K562 (cell line): Measurements from ENCODE around the gene UNC5B. TPM values are rescaled to one million over a fixed set of nuclear protein-coding genes. Genes with fewer than 3 reads are reported as not detected.

Source experiments
- ATAC-seq: fragments of 200-7000 bp; cut with Tn5 transposase; 3 replicates; pipeline ENCODE4 v1.9.1; 2020; ENCODE audit warnings: moderate library complexity
- BruUV-seq: library from RNA; stranded (reverse); fragments of 400-500 nt; replicated peaks from 2 replicates; lab custom pipeline; 2021; lab: Mats Ljungman, UMichigan
- CTCF ChIA-PET: fragments of 300-600 bp; formaldehyde crosslinking; extraction: SDS; loops from one replicate; lab custom pipeline; 2021; ENCODE audit warnings: low intra/inter-chr PET ratio; lab: Yijun Ruan, JAX
- POLR2A ChIA-PET: fragments of 300-600, 350-650 bp; sonication (Branson Sonifier 250); formaldehyde crosslinking; extraction: SDS; loops from one replicate; lab custom pipeline; 2021; ENCODE audit warnings: antibody characterized with exemption, inconsistent platforms; lab: Yijun Ruan, JAX
- DNase-seq, 4 experiments: peaks; one replicate each; pipeline versions ENCODE4 v3.0.0 to v3.0.0-alpha.2; 2011 to 2018; ENCODE audit warnings: low spot score in 3 of 4, mixed read lengths in 3 of 4; ENCODE audit errors: extremely low read depth in 1 of 4
- FAIRE-seq: peaks from 2 replicates; lab custom pipeline; 2011; peaks lifted over from hg19 to GRCh38; lab: Jason Lieb, UNC
- H2AFZ ChIP-seq: 2 replicates; pipeline ENCODE4 v1.6.0; 2011; ENCODE audit warnings: low read depth, low read length, control low read depth, inconsistent platforms
- H3K27ac ChIP-seq: fragments of 200-600 bp; 3 replicates; pipeline ENCODE4 v1.8.0; 2011; ENCODE audit warnings: low read depth, mild to moderate bottlenecking, control low read depth, inconsistent platforms, low read length, moderate library complexity, mixed read lengths; ENCODE audit errors: extremely low read depth
- H3K27me3 ChIP-seq, 2 experiments: fragments of 300-600 bp in 1 of 2; 2 replicates in 1 of 2; 3 replicates in 1 of 2; pipeline versions ENCODE4 v1.6.0 to v1.8.0; 2011; ENCODE audit warnings: inconsistent platforms in 2 of 2, low read length in 2 of 2, mild to moderate bottlenecking in 1 of 2, mixed read lengths in 1 of 2, moderate library complexity in 1 of 2; ENCODE audit not compliant: control insufficient read depth in 2 of 2, insufficient read depth in 2 of 2
- H3K36me3 ChIP-seq: fragments of 300-600 bp; 3 replicates; pipeline ENCODE4 v1.8.0; 2011; ENCODE audit warnings: mild to moderate bottlenecking, low read length, inconsistent platforms; ENCODE audit not compliant: control insufficient read depth, insufficient read depth
- H3K4me1 ChIP-seq, 2 experiments: fragments of 200-600 bp in 1 of 2; replicated peaks in 1 of 2; 2 replicates in 1 of 2; 3 replicates in 1 of 2; pipeline versions ENCODE4 v1.5.1 to v1.8.0; 2011; ENCODE audit warnings: inconsistent platforms in 2 of 2, low read length in 2 of 2, mild to moderate bottlenecking in 1 of 2, mixed read lengths in 1 of 2, moderate library complexity in 1 of 2; ENCODE audit not compliant: control insufficient read depth in 2 of 2, insufficient read depth in 2 of 2
- H3K4me2 ChIP-seq: 2 replicates; pipeline ENCODE4 v1.6.1; 2011; ENCODE audit warnings: low read length, control low read depth, inconsistent platforms, mixed read lengths; ENCODE audit not compliant: insufficient read depth
- H3K4me3 ChIP-seq: fragments of 200-600 bp; sonication (generic), shearing (Covaris generic); 2 replicates; pipeline ENCODE4 v1.5.1; 2016; ENCODE audit warnings: control low read depth, inconsistent platforms
- H3K79me2 ChIP-seq: fragments of 200-600 bp; 3 replicates; pipeline ENCODE4 v1.8.0; 2011; ENCODE audit warnings: low read length, inconsistent platforms; ENCODE audit not compliant: control insufficient read depth, insufficient read depth
- H3K9ac ChIP-seq, 2 experiments: 2 replicates each; pipeline versions ENCODE4 v1.6.0 to v1.6.1; 2011; ENCODE audit warnings: low read depth in 2 of 2, low read length in 2 of 2, control low read depth in 1 of 2, inconsistent platforms in 1 of 2, mild to moderate bottlenecking in 1 of 2, mixed read lengths in 1 of 2; ENCODE audit not compliant: insufficient read depth in 1 of 2
- H3K9me1 ChIP-seq: one replicate; pipeline ENCODE4 v1.6.0; 2011; ENCODE audit warnings: inconsistent platforms, mild to moderate bottlenecking, low read length, moderate library complexity; ENCODE audit not compliant: control insufficient read depth, insufficient read depth
- H3K9me3 ChIP-seq: replicated peaks from 2 replicates; pipeline ENCODE4 v1.5.1; 2011; ENCODE audit warnings: low read depth, low read length, inconsistent platforms; ENCODE audit not compliant: control insufficient read depth, insufficient read depth
- H4K20me1 ChIP-seq: replicated peaks from 2 replicates; pipeline ENCODE4 v1.6.1; 2011; ENCODE audit warnings: low read length, inconsistent platforms, mixed read lengths; ENCODE audit not compliant: control insufficient read depth, insufficient read depth
- FOXJ3 ChIP-seq: sonication (generic); formaldehyde crosslinking; IDR thresholded peaks from 2 replicates; pipeline ENCODE4 v1.4.0; 2020; ENCODE audit warnings: mild to moderate bottlenecking, missing genetic modification reagents
- HOMEZ ChIP-seq: fragments of 250-450 bp; sonication (Bioruptor Pico); IDR thresholded peaks from 2 replicates; pipeline ENCODE4 v1.4.0; 2020; ENCODE audit warnings: mild to moderate bottlenecking, moderate library complexity
- KAT8 ChIP-seq: fragments of 450-650 bp; IDR thresholded peaks from 2 replicates; pipeline ENCODE4 v1.6.1; 2016; ENCODE audit warnings: low read depth, mild to moderate bottlenecking
- MCM7 ChIP-seq, 2 experiments: fragments of 450-650 bp; IDR thresholded peaks; 2 replicates each; pipeline ENCODE4 v1.6.1; 2016 to 2018
- NCOR1 ChIP-seq: fragments of 450-650 bp; IDR thresholded peaks from 2 replicates; pipeline ENCODE4 v1.6.1; 2016; ENCODE audit warnings: mild to moderate bottlenecking, moderate library complexity
- NFE2 ChIP-seq: IDR thresholded peaks from 2 replicates; pipeline ENCODE4 v1.6.1; 2014; ENCODE audit warnings: antibody characterized with exemption, low read depth
- SIX5 ChIP-seq, 2 experiments: IDR thresholded peaks; 2 replicates each; pipeline ENCODE4 v1.6.1; 2011; ENCODE audit warnings: low read length in 2 of 2, borderline replicate concordance in 1 of 2, low read depth in 1 of 2, mild to moderate bottlenecking in 1 of 2, moderate library complexity in 1 of 2; ENCODE audit not compliant: insufficient read depth in 1 of 2
- TBL1XR1 ChIP-seq, 2 experiments: IDR thresholded peaks; 2 replicates each; pipeline ENCODE4 v1.6.1; 2012; ENCODE audit warnings: improper control_type of control experiment in 2 of 2, low read length in 2 of 2, mild to moderate bottlenecking in 1 of 2
- TRIM24 ChIP-seq, 2 experiments: fragments of 450-650 bp; IDR thresholded peaks; 2 replicates each; pipeline ENCODE4 v1.6.1; 2016
- ZNF224 ChIP-seq: sonication (generic); formaldehyde crosslinking; IDR thresholded peaks from 2 replicates; pipeline ENCODE4 v1.8.0; 2022; ENCODE audit warnings: mild to moderate bottlenecking, missing genetic modification reagents
- ZNF354B ChIP-seq: fragments of 250-450 bp; sonication (Bioruptor Pico); IDR thresholded peaks from 2 replicates; pipeline ENCODE4 v1.4.0; 2020
- WGBS: fragments of 100-300 bp; shearing (Covaris generic); methylation state at CpG from one replicate; pipeline ENCODE4 v1.1.6; 2016; ENCODE audit warnings: low coverage, mixed read lengths; ENCODE audit not compliant: insufficient coverage; ENCODE audit errors: missing lambda C conversion rate; 5-methylcytosine and 5-hydroxymethylcytosine counted together
- in situ Hi-C: fragments of 300-500 bp; cut with MboI; formaldehyde crosslinking; loops from 4 replicates; pipeline ENCODE4 v1.15.0; 2018; ENCODE audit warnings: inconsistent platforms, mixed read lengths
- intact Hi-C: fragments of 100-400 bp; cut with micrococcal nuclease; formaldehyde crosslinking; loops from 2 replicates; pipeline ENCODE4 v1.14.2; 2022
- polyA plus RNA-seq, 8 experiments: library from polyadenylated mRNA; depleted of rRNA in 4 of 8; stranded (reverse) in 5 of 8; unstranded in 3 of 8; fragments of >200 nt; fragmentation: Nextera tagmentation in 2 of 8; fragmentation: Illumina TruSeq in 1 of 8; extraction: Ambion mirVana in 2 of 8; extraction: Trizol in 1 of 8; gene quantifications; 2 replicates each; pipeline versions ENCODE4 v1.2.1 to v1.2.3, GENCODE V29; 2011 to 2014; ENCODE audit warnings: inconsistent platforms in 1 of 8, missing spikeins in 1 of 8
- total RNA-seq, 7 experiments: library from RNA; depleted of rRNA in 6 of 7; stranded (reverse); fragments of >200 nt in 6 of 7; fragmentation: Illumina TruSeq in 2 of 7; extraction: Trizol in 2 of 7; gene quantifications; 2 replicates each; pipeline versions ENCODE4 v1.2.1 to v1.2.3, GENCODE V29; 2011 to 2021; ENCODE audit warnings: low replicate concordance in 1 of 7
- TF ChIP-seq, protein P1 (sequence below): fragments of 450-650 bp; formaldehyde crosslinking; IDR thresholded peaks from 2 replicates; pipeline ENCODE4 v1.4.0; 2022; ENCODE audit warnings: missing genetic modification characterization
- TF ChIP-seq, protein P2 (sequence below): fragments of 450-650 bp; IDR thresholded peaks from 2 replicates; pipeline ENCODE4 v1.6.1; 2016; ENCODE audit warnings: low read depth

Gene UNC5B
- total and polyA plus RNA-seq, 9 of the 15 experiments (the other 6 are each of a cell fraction or from before 2014, with no cell fraction given): 0.10 to 8.4 (median 2.1) TPM

DNA sequence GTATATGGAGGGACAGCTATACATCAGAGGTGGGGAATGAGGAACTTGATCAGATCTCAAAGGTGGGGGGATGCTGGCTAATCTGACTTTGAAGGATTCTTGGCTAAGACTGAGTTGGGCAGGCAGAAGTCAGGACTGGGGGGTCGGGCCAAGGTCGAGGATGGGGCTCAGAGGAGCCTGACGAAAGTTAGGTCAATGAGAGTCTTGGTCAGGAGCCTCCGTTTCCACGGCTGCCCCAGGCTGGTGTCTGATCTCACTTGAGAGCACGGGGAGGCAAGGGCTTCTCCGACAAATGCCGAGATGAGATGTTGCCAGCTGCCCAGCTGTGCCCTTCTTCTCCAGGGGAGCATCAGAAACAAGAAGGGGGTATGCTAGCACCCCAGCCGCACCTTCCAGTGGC is 112.4 kb downstream of the UNC5B start:
- intact Hi-C loops: no loop called here
- CTCF ChIA-PET: no interaction called here
- POLR2A ChIA-PET: interaction anchor here (1.2 to 2.9 kb wide), 2 partner anchors 9 to 12 kb away, joined by 6 to 15 read pairs; no protein-coding TSS in a partner anchor
- TF ChIP-seq KAT8 (no peak), NFE2 (no peak), ZNF354B (no peak), HOMEZ (CRISPR knock-in tag) (no peak), ZNF224 (CRISPR knock-in tag) (no peak), MCM7 (IDR thresholded peaks at IDR 0.05) (no peak), NCOR1 (no peak), FOXJ3 (CRISPR knock-in tag) (no peak), TRIM24 (IDR thresholded peaks at IDR 0.05) (no peak), SIX5 (IDR thresholded peaks at IDR 0.05; ENCODE audit: borderline replicate concordance in 1 of 2, insufficient read depth in 1 of 2, low read depth in 1 of 2, low read length in 2 of 2) (no peak), TBL1XR1 (IDR thresholded peaks at IDR 0.05; ENCODE audit: low read length in 2 of 2) (no peak)
- TF ChIP-seq, protein P1, sequence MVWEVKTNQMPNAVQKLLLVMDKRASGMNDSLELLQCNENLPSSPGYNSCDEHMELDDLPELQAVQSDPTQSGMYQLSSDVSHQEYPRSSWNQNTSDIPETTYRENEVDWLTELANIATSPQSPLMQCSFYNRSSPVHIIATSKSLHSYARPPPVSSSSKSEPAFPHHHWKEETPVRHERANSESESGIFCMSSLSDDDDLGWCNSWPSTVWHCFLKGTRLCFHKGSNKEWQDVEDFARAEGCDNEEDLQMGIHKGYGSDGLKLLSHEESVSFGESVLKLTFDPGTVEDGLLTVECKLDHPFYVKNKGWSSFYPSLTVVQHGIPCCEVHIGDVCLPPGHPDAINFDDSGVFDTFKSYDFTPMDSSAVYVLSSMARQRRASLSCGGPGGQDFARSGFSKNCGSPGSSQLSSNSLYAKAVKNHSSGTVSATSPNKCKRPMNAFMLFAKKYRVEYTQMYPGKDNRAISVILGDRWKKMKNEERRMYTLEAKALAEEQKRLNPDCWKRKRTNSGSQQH (CRISPR knock-in tag): no peak
- TF ChIP-seq, protein P2, sequence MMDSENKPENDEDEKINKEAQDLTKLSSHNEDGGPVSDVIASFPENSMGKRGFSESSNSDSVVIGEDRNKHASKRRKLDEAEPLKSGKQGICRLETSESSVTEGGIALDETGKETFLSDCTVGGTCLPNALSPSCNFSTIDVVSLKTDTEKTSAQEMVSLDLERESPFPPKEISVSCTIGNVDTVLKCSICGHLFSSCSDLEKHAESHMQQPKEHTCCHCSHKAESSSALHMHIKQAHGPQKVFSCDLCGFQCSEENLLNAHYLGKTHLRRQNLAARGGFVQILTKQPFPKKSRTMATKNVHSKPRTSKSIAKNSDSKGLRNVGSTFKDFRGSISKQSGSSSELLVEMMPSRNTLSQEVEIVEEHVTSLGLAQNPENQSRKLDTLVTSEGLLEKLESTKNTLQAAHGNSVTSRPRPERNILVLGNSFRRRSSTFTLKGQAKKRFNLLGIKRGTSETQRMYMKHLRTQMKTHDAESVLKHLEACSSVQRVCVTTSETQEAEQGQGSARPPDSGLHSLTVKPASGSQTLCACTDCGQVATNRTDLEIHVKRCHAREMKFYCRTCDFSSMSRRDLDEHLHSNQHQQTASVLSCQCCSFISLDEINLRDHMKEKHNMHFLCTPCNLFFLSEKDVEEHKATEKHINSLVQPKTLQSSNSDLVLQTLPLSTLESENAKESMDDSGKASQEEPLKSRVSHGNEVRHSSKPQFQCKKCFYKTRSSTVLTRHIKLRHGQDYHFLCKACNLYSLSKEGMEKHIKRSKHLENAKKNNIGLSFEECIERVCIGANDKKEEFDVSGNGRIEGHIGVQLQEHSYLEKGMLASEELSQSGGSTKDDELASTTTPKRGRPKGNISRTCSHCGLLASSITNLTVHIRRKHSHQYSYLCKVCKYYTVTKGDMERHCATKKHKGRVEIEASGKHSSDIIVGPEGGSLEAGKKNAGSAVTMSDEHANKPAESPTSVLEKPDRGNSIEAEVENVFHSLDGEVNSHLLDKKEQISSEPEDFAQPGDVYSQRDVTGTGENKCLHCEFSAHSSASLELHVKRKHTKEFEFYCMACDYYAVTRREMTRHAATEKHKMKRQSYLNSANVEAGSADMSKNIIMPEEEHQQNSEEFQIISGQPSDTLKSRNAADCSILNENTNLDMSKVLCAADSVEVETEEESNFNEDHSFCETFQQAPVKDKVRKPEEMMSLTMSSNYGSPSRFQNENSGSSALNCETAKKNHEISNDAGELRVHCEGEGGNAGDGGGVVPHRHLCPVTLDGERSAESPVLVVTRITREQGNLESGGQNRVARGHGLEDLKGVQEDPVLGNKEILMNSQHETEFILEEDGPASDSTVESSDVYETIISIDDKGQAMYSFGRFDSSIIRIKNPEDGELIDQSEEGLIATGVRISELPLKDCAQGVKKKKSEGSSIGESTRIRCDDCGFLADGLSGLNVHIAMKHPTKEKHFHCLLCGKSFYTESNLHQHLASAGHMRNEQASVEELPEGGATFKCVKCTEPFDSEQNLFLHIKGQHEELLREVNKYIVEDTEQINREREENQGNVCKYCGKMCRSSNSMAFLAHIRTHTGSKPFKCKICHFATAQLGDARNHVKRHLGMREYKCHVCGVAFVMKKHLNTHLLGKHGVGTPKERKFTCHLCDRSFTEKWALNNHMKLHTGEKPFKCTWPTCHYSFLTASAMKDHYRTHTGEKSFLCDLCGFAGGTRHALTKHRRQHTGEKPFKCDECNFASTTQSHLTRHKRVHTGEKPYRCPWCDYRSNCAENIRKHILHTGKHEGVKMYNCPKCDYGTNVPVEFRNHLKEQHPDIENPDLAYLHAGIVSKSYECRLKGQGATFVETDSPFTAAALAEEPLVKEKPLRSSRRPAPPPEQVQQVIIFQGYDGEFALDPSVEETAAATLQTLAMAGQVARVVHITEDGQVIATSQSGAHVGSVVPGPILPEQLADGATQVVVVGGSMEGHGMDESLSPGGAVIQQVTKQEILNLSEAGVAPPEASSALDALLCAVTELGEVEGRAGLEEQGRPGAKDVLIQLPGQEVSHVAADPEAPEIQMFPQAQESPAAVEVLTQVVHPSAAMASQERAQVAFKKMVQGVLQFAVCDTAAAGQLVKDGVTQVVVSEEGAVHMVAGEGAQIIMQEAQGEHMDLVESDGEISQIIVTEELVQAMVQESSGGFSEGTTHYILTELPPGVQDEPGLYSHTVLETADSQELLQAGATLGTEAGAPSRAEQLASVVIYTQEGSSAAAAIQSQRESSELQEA: no peak

More for the DNA sequence above, 112.4 kb downstream of the UNC5B start:
- Histone ChIP-seq H3K27ac (no peak overlapping the region), H3K4me2 (no peak overlapping the region), H3K36me3 (peaks cover 16% of the 10 kb centered on the region; the same call in 2 of the 3 replicates), H3K9ac (no peak overlapping the region), H3K27me3 (no peaks in the 10 kb centered on the region), H2AFZ (no peak overlapping the region), H3K4me1 (peaks cover 9 to 13% of the 10 kb centered on the region in 2 experiments; a peak in 4 of 5 replicates), H3K9me3 (no peaks in the 10 kb centered on the region), H4K20me1 (no peaks in the 10 kb centered on the region), H3K9me1 (no peaks in the 10 kb centered on the region), H3K4me3 (no peak overlapping the region), H3K79me2 (0 out of 3 replicates have a peak, but pooled peaks cover under 1% of the 10 kb centered on the region)
- in situ Hi-C loops: loop anchor here (25.0 kb wide), 1 partner anchor 1013 kb away; no protein-coding TSS in a partner anchor
- 86% methylated on average over 9 of the region's 9 CpGs for WGBS
- ATAC-seq: no peak
- no TSS peak for BruUV-seq
- DNase-seq: no peak
- no peak for FAIRE-seq
